Ovary (tissue), 3 donors: ENCODE measurements around the gene MGAT4C.

Experiments used
- EP300 ChIP-seq: sonication (generic); formaldehyde crosslinking; IDR thresholded peaks from one replicate; pipeline ENCODE4 v1.6.1; 2017; ENCODE audit warnings: antibody characterized with exemption
- POLR2A ChIP-seq: fragments of 450-650 bp; IDR thresholded peaks from one replicate; pipeline ENCODE4 v1.6.1; 2017; ENCODE audit warnings: antibody characterized with exemption, mild to moderate bottlenecking, moderate library complexity
- TF ChIP-seq, protein P1 (sequence below), 3 donors: fragments of 450-650 bp in 2 of 3; fragments of 200-600 bp in 1 of 3; IDR thresholded peaks; one replicate each; pipeline versions ENCODE4 v1.5.1 to v1.8.0; 2016 to 2022; ENCODE audit warnings: antibody characterized with exemption in 3 of 3, mild to moderate bottlenecking in 1 of 3
- donor health status: DM: no; HTN: no; CAD: no.

DNA sequence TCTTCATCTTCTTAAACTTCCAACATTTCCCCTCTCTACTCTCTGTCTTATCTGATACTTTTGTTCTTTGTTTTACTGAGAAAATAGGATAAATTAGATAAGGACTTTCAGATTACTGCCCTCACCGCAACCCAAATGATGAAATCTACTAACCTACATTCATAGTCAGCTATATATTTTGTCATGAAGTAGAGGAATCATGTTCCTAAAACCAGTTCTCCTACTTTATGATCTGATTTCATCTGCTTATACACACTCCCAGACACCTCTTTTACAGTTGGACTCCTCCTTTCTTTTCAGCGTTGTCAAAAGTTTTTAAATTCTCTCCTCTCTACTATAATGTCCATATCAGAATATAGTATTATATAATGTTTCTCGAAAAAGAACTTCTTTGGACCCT is 29.7 kb downstream of the MGAT4C start:
- TF ChIP-seq, protein P1, sequence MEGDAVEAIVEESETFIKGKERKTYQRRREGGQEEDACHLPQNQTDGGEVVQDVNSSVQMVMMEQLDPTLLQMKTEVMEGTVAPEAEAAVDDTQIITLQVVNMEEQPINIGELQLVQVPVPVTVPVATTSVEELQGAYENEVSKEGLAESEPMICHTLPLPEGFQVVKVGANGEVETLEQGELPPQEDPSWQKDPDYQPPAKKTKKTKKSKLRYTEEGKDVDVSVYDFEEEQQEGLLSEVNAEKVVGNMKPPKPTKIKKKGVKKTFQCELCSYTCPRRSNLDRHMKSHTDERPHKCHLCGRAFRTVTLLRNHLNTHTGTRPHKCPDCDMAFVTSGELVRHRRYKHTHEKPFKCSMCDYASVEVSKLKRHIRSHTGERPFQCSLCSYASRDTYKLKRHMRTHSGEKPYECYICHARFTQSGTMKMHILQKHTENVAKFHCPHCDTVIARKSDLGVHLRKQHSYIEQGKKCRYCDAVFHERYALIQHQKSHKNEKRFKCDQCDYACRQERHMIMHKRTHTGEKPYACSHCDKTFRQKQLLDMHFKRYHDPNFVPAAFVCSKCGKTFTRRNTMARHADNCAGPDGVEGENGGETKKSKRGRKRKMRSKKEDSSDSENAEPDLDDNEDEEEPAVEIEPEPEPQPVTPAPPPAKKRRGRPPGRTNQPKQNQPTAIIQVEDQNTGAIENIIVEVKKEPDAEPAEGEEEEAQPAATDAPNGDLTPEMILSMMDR (IDR thresholded peaks at IDR 0.05), result no peak
- TF ChIP-seq POLR2A (no peak), EP300 (no peak)
